Activated T-helper 17 cell treated with anti-CD3 and anti-CD28 coated beads, Interleukin-2, amount 50 U/mL, for 72 hours (primary cell): ENCODE results near the gene RALGAPA1. TPM values are rescaled to one million over a fixed set of nuclear protein-coding genes. Genes with fewer than 3 reads are reported as not detected.

Experiments used
- ATAC-seq: fragments of 150-1000 bp; cut with Tn5 transposase; replicated peaks from 2 replicates; pipeline ENCODE4 v1.10.0; 2021; ENCODE audit warnings: mild to moderate bottlenecking, moderate library complexity
- H3K27ac Mint-ChIP-seq: one replicate; pipeline ENCODE4 v1.8.0; 2022; ENCODE audit warnings: mixed read lengths
- H3K27me3 Mint-ChIP-seq: one replicate; pipeline ENCODE4 v1.8.0; 2022; ENCODE audit warnings: mixed read lengths
- H3K36me3 Mint-ChIP-seq: one replicate; pipeline ENCODE4 v1.8.0; 2022; ENCODE audit warnings: low read depth, mild to moderate bottlenecking, mixed read lengths
- H3K4me1 Mint-ChIP-seq: one replicate; pipeline ENCODE4 v1.8.0; 2022; ENCODE audit warnings: mixed read lengths
- H3K4me3 Mint-ChIP-seq: one replicate; pipeline ENCODE4 v1.8.0; 2022; ENCODE audit warnings: mild to moderate bottlenecking, mixed read lengths
- H3K9me3 Mint-ChIP-seq: one replicate; pipeline ENCODE4 v1.8.0; 2022; ENCODE audit warnings: mixed read lengths
- total RNA-seq, 2 donors: library from RNA; stranded (reverse); gene quantifications; one replicate each; pipeline ENCODE4 v1.2.3, GENCODE V29; 2022

Gene RALGAPA1
- total RNA-seq, 2 donors from 2014 or later: 32.8 to 36.5 TPM

DNA sequence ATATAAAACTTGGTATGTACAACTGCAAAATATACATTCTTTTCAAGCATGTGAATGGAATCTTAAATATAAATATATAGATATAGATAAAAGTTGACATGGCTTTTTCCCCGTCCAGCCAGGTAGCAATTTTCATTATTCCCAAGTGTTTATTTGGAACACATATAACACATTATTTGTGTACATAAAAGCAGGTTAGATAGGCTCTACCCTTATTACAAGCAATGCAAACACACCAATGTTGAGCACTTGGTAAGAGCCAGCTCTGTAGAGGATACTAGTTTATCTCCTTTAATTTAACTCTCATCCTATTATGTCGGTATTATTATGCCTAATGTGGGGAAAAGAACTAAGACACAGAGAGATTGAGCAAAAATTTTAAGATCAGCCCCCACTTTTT is 282.1 kb downstream of the RALGAPA1 start:
- no peaks in the 10 kb centered on the region for H3K36me3 Mint-ChIP-seq
- H3K9me3 Mint-ChIP-seq: peaks cover 3% of the 10 kb centered on the region
- H3K4me1 Mint-ChIP-seq: no peaks in the 10 kb centered on the region
- H3K4me3 Mint-ChIP-seq: no peak overlapping the region
- no peak for ATAC-seq
- no peak overlapping the region for H3K27ac Mint-ChIP-seq
- peaks cover 52% of the 10 kb centered on the region for H3K27me3 Mint-ChIP-seq

DNA sequence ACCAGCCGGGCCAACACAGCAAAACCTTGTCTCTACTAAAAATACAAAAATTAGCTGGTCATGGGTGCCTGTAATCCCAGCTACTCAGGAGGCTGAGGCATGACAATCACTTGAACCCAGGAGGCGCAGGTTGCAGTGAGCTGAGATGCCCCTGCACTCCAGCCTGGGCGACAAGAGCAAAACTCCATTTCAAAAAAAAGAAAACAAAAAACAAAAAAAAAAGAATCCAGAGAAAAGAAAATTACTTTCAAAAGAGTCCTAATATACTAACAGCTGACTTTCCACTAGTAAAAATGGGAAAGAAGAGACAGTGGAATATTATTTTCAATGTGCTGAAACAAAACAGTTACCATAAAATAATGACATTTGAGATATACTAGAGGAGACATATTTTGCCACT is 283.4 kb downstream of the RALGAPA1 start:
- H3K36me3 Mint-ChIP-seq: no peaks in the 10 kb centered on the region
- H3K4me1 Mint-ChIP-seq: no peaks in the 10 kb centered on the region
- H3K9me3 Mint-ChIP-seq: peaks cover 3% of the 10 kb centered on the region
- ATAC-seq: no peak
- peaks cover 45% of the 10 kb centered on the region for H3K27me3 Mint-ChIP-seq
- H3K27ac Mint-ChIP-seq: no peak overlapping the region
- H3K4me3 Mint-ChIP-seq: no peak overlapping the region

DNA sequence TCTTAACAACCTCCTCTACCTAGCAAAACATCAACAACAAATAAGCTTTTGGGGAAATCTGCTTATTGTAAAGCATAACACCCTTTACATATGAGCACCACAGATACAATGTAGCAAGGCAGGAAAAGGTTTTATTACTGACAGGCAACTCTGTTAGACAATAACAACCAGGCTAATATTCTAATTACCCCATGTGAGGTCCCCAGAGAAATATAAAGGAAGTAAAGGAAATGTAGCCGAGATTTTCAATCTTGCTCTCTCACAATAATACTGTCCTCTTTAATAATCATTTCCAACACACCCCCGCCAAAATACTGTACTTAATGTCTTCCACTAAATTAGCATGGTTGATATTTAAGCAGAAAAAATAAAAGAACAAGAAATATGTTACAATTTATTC is 289.1 kb downstream of the RALGAPA1 start:
- H3K36me3 Mint-ChIP-seq: no peaks in the 10 kb centered on the region
- no peak overlapping the region for H3K27ac Mint-ChIP-seq
- H3K4me3 Mint-ChIP-seq: no peak overlapping the region
- H3K9me3 Mint-ChIP-seq: peaks cover 3% of the 10 kb centered on the region
- H3K4me1 Mint-ChIP-seq: no peaks in the 10 kb centered on the region
- ATAC-seq: no peak
- peaks cover 20% of the 10 kb centered on the region for H3K27me3 Mint-ChIP-seq

DNA sequence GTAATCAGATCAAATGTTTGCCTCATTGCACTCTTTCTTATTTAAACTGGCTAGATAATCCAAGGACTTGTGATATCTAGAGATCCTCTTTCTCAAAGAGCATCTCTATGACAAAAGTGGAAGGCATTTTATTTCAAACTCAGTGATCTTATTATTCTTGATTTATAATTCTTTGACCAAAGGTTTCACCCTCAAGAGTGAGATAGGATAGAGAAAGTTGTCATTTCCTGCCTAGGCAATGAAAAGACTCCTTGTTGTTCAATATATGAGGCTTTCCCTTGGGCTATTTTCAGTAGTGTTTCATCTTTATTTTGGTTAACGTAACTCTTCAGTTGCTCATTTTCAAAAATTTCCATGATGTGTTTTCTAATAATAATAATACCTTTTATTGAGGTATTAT is 293.2 kb downstream of the RALGAPA1 start:
- no peak overlapping the region for H3K4me3 Mint-ChIP-seq
- H3K4me1 Mint-ChIP-seq: no peaks in the 10 kb centered on the region
- peaks cover 13% of the 10 kb centered on the region for H3K27me3 Mint-ChIP-seq
- no peaks in the 10 kb centered on the region for H3K36me3 Mint-ChIP-seq
- H3K9me3 Mint-ChIP-seq: no peaks in the 10 kb centered on the region
- ATAC-seq: no peak
- H3K27ac Mint-ChIP-seq: no peak overlapping the region

DNA sequence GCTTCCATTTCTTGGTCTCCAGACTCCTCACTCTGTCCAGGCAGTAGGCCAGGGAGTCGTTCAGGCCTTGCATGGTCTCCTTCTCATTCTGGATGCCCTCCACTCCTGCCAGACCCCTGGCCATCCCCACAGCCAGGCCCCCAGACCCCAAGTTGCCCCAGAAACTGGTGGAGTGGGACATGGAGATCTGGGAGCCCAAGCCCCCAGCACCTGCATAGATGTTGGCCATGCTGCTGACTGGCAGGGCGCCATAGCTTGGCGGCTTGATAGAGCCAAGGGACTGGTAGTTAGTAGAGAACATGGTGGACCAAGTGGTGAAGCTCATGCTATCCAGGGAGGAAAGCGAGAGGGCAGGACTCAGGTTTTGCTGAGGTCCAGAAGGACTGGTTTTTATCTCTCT is 296.3 kb downstream of the RALGAPA1 start:
- no peaks in the 10 kb centered on the region for H3K36me3 Mint-ChIP-seq
- H3K27me3 Mint-ChIP-seq: peaks cover 5% of the 10 kb centered on the region
- ATAC-seq: no peak
- no peaks in the 10 kb centered on the region for H3K4me1 Mint-ChIP-seq
- no peak overlapping the region for H3K27ac Mint-ChIP-seq
- H3K4me3 Mint-ChIP-seq: no peak overlapping the region
- H3K9me3 Mint-ChIP-seq: no peaks in the 10 kb centered on the region

DNA sequence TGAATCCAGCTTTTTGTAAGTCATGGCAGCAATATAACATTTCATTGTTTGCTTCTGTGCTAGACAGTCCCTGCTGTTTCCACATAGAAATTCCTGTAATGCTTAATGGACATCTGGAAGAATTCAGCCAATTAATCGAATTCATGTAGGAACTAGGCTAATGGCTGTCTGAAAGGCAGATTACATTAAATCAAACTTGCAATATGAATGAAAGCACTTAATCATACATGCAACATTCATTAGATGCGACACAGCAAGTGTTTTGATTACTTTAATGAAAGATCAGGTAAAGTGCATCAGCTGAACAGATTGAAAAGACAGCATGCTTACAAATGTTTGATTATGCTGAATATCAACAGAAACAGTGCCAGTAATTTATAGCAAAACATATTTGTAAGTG is 299.2 kb downstream of the RALGAPA1 start:
- H3K9me3 Mint-ChIP-seq: no peaks in the 10 kb centered on the region
- peaks cover 3% of the 10 kb centered on the region for H3K27me3 Mint-ChIP-seq
- no peak for ATAC-seq
- H3K27ac Mint-ChIP-seq: no peak overlapping the region
- H3K4me3 Mint-ChIP-seq: no peak overlapping the region
- no peaks in the 10 kb centered on the region for H3K36me3 Mint-ChIP-seq
- no peaks in the 10 kb centered on the region for H3K4me1 Mint-ChIP-seq

DNA sequence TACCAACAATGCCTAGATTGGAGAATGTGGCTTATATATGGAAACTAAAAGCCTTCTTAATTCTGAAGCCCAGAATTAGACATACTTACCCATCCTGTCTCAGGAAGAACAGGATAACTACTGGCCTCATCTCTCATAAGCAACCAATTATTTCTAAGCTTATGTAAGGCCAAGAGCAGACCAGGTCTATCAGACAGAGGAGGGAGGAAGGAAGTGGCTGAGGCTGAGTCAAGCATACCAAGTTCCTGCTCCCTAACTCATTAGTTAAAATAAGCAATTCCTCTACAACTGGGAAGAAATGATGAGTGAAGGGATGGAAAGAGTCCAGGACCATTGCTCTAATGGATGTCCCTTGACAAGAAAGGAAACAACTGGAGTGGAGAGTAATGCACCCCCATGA is 302.2 kb downstream of the RALGAPA1 start:
- H3K27ac Mint-ChIP-seq: no peak overlapping the region
- H3K4me3 Mint-ChIP-seq: no peak overlapping the region
- peaks cover under 1% of the 10 kb centered on the region for H3K27me3 Mint-ChIP-seq
- H3K36me3 Mint-ChIP-seq: no peaks in the 10 kb centered on the region
- no peaks in the 10 kb centered on the region for H3K4me1 Mint-ChIP-seq
- no peak for ATAC-seq
- no peaks in the 10 kb centered on the region for H3K9me3 Mint-ChIP-seq

DNA sequence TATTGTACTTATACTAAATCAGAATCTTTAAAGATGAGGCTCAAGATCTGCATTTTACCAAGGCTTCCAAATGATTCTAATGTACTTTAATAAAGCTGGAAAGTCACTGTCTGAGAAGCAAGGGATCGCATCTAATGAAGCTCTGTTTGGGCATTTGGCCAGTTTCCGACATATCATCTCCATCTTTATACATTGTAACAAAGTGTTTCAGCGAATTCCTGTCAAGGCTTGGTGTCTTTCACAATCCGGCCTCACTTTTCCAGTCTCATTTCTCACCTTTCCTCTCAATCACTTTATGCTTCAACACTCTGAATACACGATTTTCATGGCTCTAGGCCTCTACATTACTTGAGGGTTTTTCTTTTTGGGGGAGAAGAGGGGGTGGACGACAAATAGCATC is 302.6 kb downstream of the RALGAPA1 start:
- Mint-ChIP-seq H3K4me3 (no peak overlapping the region), H3K4me1 (no peaks in the 10 kb centered on the region), H3K27me3 (peaks cover 3% of the 10 kb centered on the region), H3K36me3 (no peaks in the 10 kb centered on the region), H3K27ac (no peak overlapping the region), H3K9me3 (no peaks in the 10 kb centered on the region)
- ATAC-seq: no peak

DNA sequence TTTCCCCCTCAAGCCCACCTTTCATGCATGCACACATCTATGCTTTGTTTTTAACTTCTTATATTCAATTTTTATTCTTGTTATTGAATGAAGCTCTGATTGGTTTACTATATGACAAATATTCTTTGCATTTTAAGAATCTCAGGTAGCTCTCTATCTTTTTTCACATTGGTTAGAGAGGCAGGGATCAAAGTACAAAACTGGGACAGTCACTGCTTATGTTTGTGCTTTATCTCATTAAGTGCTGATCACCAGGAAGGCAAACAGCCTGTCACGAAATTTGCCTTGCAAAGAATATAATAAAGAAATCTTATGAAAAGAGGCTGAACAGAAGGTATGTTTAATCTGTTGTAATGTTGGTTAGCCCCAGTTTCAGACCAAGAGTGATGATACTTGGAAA is 304.8 kb downstream of the RALGAPA1 start:
- peaks cover 9% of the 10 kb centered on the region for H3K27me3 Mint-ChIP-seq
- H3K4me1 Mint-ChIP-seq: no peaks in the 10 kb centered on the region
- H3K27ac Mint-ChIP-seq: no peak overlapping the region
- H3K4me3 Mint-ChIP-seq: no peak overlapping the region
- ATAC-seq: no peak
- H3K36me3 Mint-ChIP-seq: no peaks in the 10 kb centered on the region
- no peaks in the 10 kb centered on the region for H3K9me3 Mint-ChIP-seq

DNA sequence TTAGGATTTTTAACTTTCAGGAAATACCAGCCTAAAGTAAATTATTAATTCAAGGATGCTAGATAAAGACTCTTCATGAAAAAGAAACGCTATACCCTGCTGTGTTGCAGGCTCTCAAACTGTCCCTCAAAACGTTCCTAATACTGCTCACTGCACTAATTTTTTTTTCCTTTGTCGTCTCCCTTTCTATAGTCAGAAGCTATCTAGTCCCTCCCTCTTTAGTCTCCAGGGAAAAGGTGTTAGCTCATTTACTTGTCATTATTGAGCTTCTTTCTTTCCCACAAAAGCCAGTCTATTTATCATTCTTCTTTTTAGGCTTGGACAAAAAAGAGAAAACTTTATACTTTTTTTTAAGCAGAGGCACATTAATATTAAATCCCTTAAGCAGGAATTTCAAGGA is 305.4 kb downstream of the RALGAPA1 start:
- H3K4me3 Mint-ChIP-seq: no peak overlapping the region
- no peaks in the 10 kb centered on the region for H3K9me3 Mint-ChIP-seq
- no peak for ATAC-seq
- H3K27me3 Mint-ChIP-seq: peaks cover 14% of the 10 kb centered on the region
- no peaks in the 10 kb centered on the region for H3K36me3 Mint-ChIP-seq
- no peak overlapping the region for H3K27ac Mint-ChIP-seq
- no peaks in the 10 kb centered on the region for H3K4me1 Mint-ChIP-seq

DNA sequence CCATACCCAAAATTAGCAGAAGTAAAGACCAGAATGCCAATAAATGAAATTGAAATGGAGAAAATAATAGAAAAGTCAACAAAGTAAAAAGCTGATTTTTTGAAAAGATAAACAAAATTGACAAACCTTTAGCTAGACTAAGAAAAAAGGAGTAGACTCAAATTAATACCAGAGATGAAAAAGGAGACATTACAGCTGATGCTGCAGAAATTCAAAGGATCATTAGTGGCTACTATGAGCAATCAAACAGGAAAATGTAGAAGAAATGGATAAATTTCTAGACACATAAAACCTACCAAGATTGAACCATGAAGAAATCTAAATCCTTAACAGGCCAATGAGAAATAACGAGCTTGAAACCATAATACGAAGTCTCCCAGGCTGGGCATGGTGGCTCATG is 309.9 kb downstream of the RALGAPA1 start:
- no peaks in the 10 kb centered on the region for H3K9me3 Mint-ChIP-seq
- no peaks in the 10 kb centered on the region for H3K36me3 Mint-ChIP-seq
- ATAC-seq: no peak
- H3K27me3 Mint-ChIP-seq: peaks cover 41% of the 10 kb centered on the region
- no peaks in the 10 kb centered on the region for H3K4me1 Mint-ChIP-seq
- no peak overlapping the region for H3K27ac Mint-ChIP-seq
- H3K4me3 Mint-ChIP-seq: no peak overlapping the region

DNA sequence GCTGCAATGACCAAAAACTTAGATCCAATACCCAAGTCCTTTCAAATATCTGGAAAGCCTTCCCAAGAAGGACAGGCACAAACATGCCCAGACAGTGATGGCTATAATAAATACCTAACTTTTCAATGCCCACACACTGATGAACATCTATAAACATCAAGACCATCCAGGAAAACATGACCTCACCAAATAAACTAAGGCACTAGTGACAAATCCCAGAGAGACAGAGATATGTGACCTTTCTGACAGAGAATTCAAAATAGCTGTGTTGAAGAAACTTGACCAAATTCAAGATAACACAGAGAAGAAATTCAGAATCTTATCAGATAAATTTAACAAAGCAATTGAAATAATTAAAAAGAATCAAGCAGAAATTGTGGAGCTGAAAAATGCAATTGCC is 313.8 kb downstream of the RALGAPA1 start:
- ATAC-seq: no peak
- no peak overlapping the region for H3K27ac Mint-ChIP-seq
- no peak overlapping the region for H3K4me3 Mint-ChIP-seq
- H3K4me1 Mint-ChIP-seq: no peaks in the 10 kb centered on the region
- H3K27me3 Mint-ChIP-seq: peaks cover 48% of the 10 kb centered on the region
- no peaks in the 10 kb centered on the region for H3K36me3 Mint-ChIP-seq
- H3K9me3 Mint-ChIP-seq: peaks cover 7% of the 10 kb centered on the region

DNA sequence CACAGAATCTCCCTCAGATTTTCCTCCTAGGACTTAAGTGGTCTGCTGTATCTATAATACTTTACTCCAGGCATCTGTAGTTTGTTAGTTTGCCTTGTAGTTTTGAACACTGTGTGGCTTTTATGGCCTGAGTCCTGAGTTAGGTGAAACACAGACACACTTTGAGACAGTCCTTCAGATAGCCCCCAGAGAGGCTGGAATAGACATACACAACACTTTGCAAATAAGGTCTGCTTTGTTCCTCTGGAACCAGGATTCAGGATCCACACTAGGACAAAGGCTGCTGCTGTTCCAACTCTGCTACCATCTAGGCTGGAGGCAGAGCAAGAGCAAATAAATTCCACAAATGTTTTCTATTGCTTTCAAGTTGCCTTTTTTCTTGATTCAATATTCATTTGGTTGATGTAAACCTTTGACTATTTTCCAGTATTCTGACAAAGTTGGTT is 316.5 kb downstream of the RALGAPA1 start:
- no peaks in the 10 kb centered on the region for H3K36me3 Mint-ChIP-seq
- H3K4me1 Mint-ChIP-seq: no peaks in the 10 kb centered on the region
- H3K27ac Mint-ChIP-seq: no peak overlapping the region
- H3K9me3 Mint-ChIP-seq: peaks cover 7% of the 10 kb centered on the region
- ATAC-seq: no peak
- no peak overlapping the region for H3K4me3 Mint-ChIP-seq
- peaks cover 36% of the 10 kb centered on the region for H3K27me3 Mint-ChIP-seq

Other genes starting within 250 kb of the RALGAPA1 start
- gene BRMS1L, start 17.0 kb upstream of the RALGAPA1 start, total RNA-seq: 1 to 10 TPM; 5.4 to 7.7 TPM